Ishikawa (cell line): ENCODE measurements around the gene RAMP1.

Source experiments
- CEBPB ChIP-seq: IDR thresholded peaks from 2 replicates; pipeline ENCODE4 v1.6.1; 2012
- CREB1 ChIP-seq: IDR thresholded peaks from 2 replicates; pipeline ENCODE4 v1.6.1; 2012; ENCODE audit warnings: low read depth
- EP300 ChIP-seq: IDR thresholded peaks from 2 replicates; pipeline ENCODE4 v1.6.1; 2012; ENCODE audit warnings: borderline replicate concordance
- FOXM1 ChIP-seq: IDR thresholded peaks from 2 replicates; pipeline ENCODE4 v1.6.1; 2012; ENCODE audit warnings: low read depth, borderline replicate concordance
- NFIC ChIP-seq: IDR thresholded peaks from 2 replicates; pipeline ENCODE4 v1.6.1; 2012
- RAD21 ChIP-seq: IDR thresholded peaks from 2 replicates; pipeline ENCODE4 v1.6.1; 2012; ENCODE audit warnings: low read depth
- TAF1 ChIP-seq: IDR thresholded peaks from 2 replicates; pipeline ENCODE4 v1.6.1; 2012; ENCODE audit warnings: low read depth, mild to moderate bottlenecking
- TCF12 ChIP-seq: IDR thresholded peaks from 2 replicates; pipeline ENCODE4 v1.6.1; 2012; ENCODE audit warnings: low read depth
- TF ChIP-seq, protein P1 (sequence below): IDR thresholded peaks from 2 replicates; pipeline ENCODE4 v1.6.1; 2012
- TF ChIP-seq, protein P2 (sequence below): IDR thresholded peaks from 2 replicates; pipeline ENCODE4 v1.6.1; 2012
- TF ChIP-seq, protein P3 (sequence below): IDR thresholded peaks from 2 replicates; pipeline ENCODE4 v1.6.1; 2012; ENCODE audit warnings: low read depth, mild to moderate bottlenecking

DNA sequence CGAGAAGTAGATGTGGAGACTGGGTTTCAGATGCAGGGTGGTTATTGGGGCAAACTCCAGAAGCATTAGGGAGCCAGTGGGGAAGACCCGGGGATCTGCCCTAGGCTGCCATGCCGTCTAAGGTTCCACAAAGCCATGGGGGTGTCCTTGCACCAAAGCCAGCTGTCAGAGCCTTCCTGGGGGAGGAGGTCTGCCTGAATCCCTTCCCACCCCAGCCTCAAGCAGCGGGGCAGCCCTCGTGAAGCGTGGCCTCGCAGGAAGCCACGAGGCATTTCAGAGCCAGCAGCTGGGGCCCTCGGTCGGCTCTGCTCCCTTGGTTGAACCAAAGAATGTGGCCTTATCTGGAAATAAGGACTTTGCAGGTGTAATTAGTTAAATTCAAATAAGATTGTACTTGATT is 56.2 kb downstream of the RAMP1 start:
- TF ChIP-seq EP300 = no peak
- TF ChIP-seq, protein P1, sequence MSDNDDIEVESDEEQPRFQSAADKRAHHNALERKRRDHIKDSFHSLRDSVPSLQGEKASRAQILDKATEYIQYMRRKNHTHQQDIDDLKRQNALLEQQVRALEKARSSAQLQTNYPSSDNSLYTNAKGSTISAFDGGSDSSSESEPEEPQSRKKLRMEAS = no peak
- no peak for TF ChIP-seq CEBPB
- TF ChIP-seq, protein P2, sequence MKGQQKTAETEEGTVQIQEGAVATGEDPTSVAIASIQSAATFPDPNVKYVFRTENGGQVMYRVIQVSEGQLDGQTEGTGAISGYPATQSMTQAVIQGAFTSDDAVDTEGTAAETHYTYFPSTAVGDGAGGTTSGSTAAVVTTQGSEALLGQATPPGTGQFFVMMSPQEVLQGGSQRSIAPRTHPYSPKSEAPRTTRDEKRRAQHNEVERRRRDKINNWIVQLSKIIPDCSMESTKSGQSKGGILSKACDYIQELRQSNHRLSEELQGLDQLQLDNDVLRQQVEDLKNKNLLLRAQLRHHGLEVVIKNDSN = no peak
- TF ChIP-seq, protein P3, sequence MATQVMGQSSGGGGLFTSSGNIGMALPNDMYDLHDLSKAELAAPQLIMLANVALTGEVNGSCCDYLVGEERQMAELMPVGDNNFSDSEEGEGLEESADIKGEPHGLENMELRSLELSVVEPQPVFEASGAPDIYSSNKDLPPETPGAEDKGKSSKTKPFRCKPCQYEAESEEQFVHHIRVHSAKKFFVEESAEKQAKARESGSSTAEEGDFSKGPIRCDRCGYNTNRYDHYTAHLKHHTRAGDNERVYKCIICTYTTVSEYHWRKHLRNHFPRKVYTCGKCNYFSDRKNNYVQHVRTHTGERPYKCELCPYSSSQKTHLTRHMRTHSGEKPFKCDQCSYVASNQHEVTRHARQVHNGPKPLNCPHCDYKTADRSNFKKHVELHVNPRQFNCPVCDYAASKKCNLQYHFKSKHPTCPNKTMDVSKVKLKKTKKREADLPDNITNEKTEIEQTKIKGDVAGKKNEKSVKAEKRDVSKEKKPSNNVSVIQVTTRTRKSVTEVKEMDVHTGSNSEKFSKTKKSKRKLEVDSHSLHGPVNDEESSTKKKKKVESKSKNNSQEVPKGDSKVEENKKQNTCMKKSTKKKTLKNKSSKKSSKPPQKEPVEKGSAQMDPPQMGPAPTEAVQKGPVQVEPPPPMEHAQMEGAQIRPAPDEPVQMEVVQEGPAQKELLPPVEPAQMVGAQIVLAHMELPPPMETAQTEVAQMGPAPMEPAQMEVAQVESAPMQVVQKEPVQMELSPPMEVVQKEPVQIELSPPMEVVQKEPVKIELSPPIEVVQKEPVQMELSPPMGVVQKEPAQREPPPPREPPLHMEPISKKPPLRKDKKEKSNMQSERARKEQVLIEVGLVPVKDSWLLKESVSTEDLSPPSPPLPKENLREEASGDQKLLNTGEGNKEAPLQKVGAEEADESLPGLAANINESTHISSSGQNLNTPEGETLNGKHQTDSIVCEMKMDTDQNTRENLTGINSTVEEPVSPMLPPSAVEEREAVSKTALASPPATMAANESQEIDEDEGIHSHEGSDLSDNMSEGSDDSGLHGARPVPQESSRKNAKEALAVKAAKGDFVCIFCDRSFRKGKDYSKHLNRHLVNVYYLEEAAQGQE = no peak
- no peak for TF ChIP-seq FOXM1
- no peak for TF ChIP-seq TAF1
- TF ChIP-seq NFIC = no peak
- no peak for TF ChIP-seq RAD21
- no peak for TF ChIP-seq TCF12
- no peak for TF ChIP-seq CREB1
